Activated CD4-positive, alpha-beta T cell treated with anti-CD3 and anti-CD28 coated beads, Interleukin-2, amount 50 U/mL, for 1 hour (primary cell): ENCODE results near the gene ZNF112.

Experiments used
- DNase-seq: peaks from one replicate; pipeline ENCODE4 v3.0.0-alpha.2; 2020

ZNF112 gene

DNA sequence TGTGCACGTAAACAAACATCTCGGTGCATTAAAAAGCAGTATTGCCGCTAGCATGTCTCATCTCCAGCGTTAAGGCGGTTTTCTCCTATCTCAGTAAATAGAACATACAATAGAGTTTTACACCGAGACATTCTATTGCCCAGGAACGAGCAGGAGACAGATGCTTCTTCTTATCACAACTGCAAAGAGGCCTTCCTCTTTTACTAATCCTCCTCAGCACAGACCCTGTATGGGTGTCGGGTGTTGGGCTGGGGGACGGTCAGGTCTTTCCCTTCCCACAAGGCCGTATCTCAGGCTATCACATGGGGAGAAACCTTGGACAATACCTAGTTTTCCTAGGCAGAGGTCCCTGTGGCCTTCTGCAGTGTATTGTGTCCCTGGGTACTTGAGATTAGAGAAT lies 75.6 kb downstream of the ZNF112 start:
- DNase-seq: no peak

GRCh38 chr19:44278181-44278690 lies 78.2 kb downstream of the ZNF112 start:
- no peak for DNase-seq

GRCh38 chr19:44277331-44277730 lies 79.1 kb downstream of the ZNF112 start:
- no peak for DNase-seq
